GM13977 (cell line): Measurements from ENCODE around the gene PALM2AKAP2.

Experiments
- DNase-seq: peaks from one replicate; pipeline ENCODE4 v3.0.0; 2012; ENCODE audit warnings: low spot score
- CTCF ChIP-seq: IDR thresholded peaks from 2 replicates; pipeline ENCODE4 v1.5.1; 2012; ENCODE audit warnings: mild to moderate bottlenecking, control low read depth; ENCODE audit not compliant: insufficient read depth; ENCODE audit errors: extremely low read depth, missing control alignments
- in situ Hi-C: fragments of 300-500 bp; cut with MboI; formaldehyde crosslinking; loops from one replicate; pipeline ENCODE4 v1.12.0; 2022; ENCODE audit warnings: low sequenced_read_pairs, low pct_unique_long_range_greater_than_20kb, mixed read lengths, inconsistent platforms; ENCODE audit not compliant: unreplicated experiment

Gene PALM2AKAP2

GRCh38 chr9:109796078-109796477, 16.1 kb downstream of the PALM2AKAP2 start:
- no peak for TF ChIP-seq CTCF
- no peak for DNase-seq
- in situ Hi-C loops: no loop called here

GRCh38 chr9:109797006-109797405, 17.0 kb downstream of the PALM2AKAP2 start:
- in situ Hi-C loops: no loop called here
- no peak for TF ChIP-seq CTCF
- no peak for DNase-seq

- in situ Hi-C loops: no loop called here
- DNase-seq: no peak
- TF ChIP-seq CTCF: no peak
Observed at GRCh38 chr9:109797509-109797908, 17.5 kb downstream of the PALM2AKAP2 start.

GRCh38 chr9:109799141-109799540, 19.1 kb downstream of the PALM2AKAP2 start:
- no peak for TF ChIP-seq CTCF
- DNase-seq: no peak
- in situ Hi-C loops: no loop called here

GRCh38 chr9:109799792-109800191, 19.8 kb downstream of the PALM2AKAP2 start:
- no peak for DNase-seq
- in situ Hi-C loops: loop anchor here (25.0 kb wide), 1 partner anchor 212 kb away; no protein-coding TSS in a partner anchor
- TF ChIP-seq CTCF: no peak

GRCh38 chr9:109801484-109801883, 21.5 kb downstream of the PALM2AKAP2 start:
- TF ChIP-seq CTCF: no peak
- in situ Hi-C loops: loop anchor here (25.0 kb wide), 1 partner anchor 214 kb away; no protein-coding TSS in a partner anchor
- no peak for DNase-seq

- no peak for TF ChIP-seq CTCF
- in situ Hi-C loops: loop anchor here (25.0 kb wide), 1 partner anchor 215 kb away; no protein-coding TSS in a partner anchor
- no peak for DNase-seq
Observed at GRCh38 chr9:109802491-109802890, 22.5 kb downstream of the PALM2AKAP2 start.
